ENCODE data around the gene SLC35F1.

Gene SLC35F1

DNA sequence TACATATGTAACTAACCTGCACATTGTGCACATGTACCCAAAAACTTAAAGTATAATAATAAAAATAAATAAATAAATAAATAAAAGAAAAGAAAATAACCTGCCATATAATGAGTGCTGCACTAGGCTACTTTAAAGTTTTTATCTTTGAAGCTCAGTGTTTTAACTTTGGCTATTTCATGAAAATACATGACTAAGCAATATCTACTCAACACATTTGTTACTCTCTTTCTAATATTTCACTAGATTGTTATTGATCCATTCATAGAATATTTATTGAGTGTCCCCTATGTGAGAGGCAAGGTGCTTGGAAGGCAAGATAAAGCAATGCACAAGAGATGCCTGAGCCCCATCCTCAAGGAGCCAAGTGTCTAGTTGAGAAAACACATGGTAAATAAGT lies 221.7 kb downstream of the SLC35F1 start:
- ChIA-PET CTCF (no interaction called here), POLR2A (ENCODE audit: low non-redundant PET) (no interaction called here)
- TF ChIP-seq, protein P1, sequence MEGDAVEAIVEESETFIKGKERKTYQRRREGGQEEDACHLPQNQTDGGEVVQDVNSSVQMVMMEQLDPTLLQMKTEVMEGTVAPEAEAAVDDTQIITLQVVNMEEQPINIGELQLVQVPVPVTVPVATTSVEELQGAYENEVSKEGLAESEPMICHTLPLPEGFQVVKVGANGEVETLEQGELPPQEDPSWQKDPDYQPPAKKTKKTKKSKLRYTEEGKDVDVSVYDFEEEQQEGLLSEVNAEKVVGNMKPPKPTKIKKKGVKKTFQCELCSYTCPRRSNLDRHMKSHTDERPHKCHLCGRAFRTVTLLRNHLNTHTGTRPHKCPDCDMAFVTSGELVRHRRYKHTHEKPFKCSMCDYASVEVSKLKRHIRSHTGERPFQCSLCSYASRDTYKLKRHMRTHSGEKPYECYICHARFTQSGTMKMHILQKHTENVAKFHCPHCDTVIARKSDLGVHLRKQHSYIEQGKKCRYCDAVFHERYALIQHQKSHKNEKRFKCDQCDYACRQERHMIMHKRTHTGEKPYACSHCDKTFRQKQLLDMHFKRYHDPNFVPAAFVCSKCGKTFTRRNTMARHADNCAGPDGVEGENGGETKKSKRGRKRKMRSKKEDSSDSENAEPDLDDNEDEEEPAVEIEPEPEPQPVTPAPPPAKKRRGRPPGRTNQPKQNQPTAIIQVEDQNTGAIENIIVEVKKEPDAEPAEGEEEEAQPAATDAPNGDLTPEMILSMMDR (conservative IDR thresholded peaks at IDR 0.05; ENCODE audit: low read depth), result no peak
- DNase-seq (ENCODE audit: low spot score), result no peak
- H3K27ac ChIP-seq, result no peak overlapping the region

DNA sequence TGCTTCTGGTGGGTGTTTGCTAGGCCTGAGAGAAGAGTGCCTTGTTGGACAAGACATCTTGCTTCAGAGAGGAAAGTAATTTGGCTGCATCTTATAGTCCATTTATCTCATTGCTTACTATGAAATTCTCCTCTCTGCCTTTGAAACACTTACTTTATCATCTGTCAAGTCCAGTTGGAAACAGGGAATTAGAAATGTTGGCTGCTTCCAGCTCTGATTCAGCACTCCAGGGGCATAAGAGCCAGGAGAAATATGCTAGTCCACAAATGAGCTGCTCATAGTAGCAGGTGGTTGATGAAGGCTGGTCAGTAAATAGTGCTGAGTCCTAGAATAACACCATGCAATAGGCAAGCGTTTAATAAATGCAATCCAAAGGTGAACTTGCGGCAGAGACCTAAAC lies 227.1 kb downstream of the SLC35F1 start:
- no peak overlapping the region for H3K27ac ChIP-seq
- ChIA-PET POLR2A (ENCODE audit: low non-redundant PET) (no interaction called here), CTCF (no interaction called here)
- no peak for DNase-seq (ENCODE audit: low spot score)
- TF ChIP-seq, protein P1 (conservative IDR thresholded peaks at IDR 0.05; ENCODE audit: low read depth), result no peak

DNA sequence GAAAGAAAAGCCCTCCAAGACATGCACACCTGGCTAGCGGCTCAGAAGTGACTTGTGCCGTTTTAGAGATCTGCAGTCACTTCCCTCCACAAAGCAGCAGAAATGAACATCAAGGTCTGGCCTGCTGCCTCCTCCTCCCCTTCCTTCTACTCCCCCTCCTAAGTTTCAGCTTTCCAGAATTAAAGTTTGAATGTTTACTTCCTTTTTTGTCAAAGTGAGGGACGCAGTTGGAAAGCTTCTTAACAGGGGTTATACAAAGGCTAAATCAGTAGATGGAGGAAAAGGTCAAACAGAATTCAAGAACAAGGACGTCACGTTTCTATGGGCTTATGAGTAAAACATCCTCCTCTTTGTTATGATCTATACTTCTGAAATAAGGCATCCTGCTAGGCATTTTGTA lies 227.7 kb downstream of the SLC35F1 start:
- no peak for DNase-seq (ENCODE audit: low spot score)
- ChIA-PET CTCF (no interaction called here), POLR2A (ENCODE audit: low non-redundant PET) (no interaction called here)
- no peak overlapping the region for H3K27ac ChIP-seq
- TF ChIP-seq, protein P1 (conservative IDR thresholded peaks at IDR 0.05; ENCODE audit: low read depth), result no peak

DNA sequence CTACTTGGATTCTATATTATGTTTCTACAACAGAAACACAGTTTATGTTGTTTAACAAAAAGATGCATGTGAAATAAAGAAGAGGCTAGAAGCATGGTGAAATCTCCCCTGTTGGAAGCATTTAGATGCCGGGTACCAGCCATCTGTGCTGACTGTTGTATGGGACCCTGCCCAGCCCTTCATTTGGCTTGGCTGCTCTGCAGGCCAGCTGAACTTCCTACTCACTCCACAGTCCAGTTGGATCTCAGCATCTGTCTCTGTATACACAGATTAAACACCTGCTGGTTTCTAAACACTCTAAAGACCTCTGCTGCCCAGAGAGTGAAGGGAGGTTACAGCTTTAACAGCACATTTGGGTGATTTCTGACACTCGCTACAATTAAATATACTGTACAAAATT lies 228.3 kb downstream of the SLC35F1 start:
- no peak overlapping the region for H3K27ac ChIP-seq
- POLR2A ChIA-PET (ENCODE audit: low non-redundant PET), result no interaction called here
- TF ChIP-seq, protein P1 (conservative IDR thresholded peaks at IDR 0.05; ENCODE audit: low read depth), result no peak
- CTCF ChIA-PET, result interaction anchor here (0.6 kb wide), 1 partner anchor 666 kb away, joined by 3 read pairs; no protein-coding TSS in a partner anchor
- DNase-seq (ENCODE audit: low spot score), result no peak

DNA sequence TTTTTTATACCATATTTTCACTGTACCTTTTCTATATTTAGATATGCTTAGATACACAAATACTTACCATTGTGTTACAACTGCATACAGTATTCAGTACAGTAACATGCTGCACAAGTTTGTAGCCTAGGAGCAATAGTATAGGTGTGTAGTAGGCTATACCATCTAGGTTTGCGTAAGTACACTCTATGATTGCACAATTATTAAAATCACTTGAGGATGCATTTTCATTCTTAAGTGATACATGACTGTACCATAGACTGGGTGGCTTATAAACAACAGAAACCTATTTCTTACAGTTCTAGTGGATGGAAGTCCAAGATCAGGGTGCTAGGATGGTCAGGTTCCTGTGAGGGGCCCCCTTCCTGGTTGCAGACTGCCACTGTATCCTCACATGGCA lies 234.1 kb downstream of the SLC35F1 start:
- no peak for DNase-seq (ENCODE audit: low spot score)
- TF ChIP-seq, protein P1 (conservative IDR thresholded peaks at IDR 0.05; ENCODE audit: low read depth), result no peak
- ChIA-PET CTCF (no interaction called here), POLR2A (ENCODE audit: low non-redundant PET) (no interaction called here)
- H3K27ac ChIP-seq, result no peak overlapping the region

DNA sequence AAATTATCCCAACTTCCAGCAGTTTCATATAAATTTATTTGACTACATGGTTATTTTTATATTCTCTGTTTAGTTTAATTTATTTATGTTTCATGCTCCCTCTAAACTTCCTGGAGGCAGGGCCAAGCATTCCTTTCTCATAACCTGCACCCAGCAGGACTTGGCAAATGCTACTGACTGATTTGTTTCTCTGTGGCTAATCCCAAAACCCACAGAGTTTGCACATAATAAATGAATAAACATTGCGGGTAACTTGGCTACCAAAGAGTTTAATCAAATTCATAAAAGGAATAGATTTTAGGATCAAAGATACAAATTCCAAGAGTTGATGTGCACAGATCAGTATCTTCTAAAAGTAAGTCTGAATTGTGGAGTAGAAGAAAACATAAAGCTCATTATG lies 239.5 kb downstream of the SLC35F1 start:
- TF ChIP-seq, protein P1 (conservative IDR thresholded peaks at IDR 0.05; ENCODE audit: low read depth), result no peak
- CTCF ChIA-PET, result no interaction called here
- no peak overlapping the region for H3K27ac ChIP-seq
- DNase-seq (ENCODE audit: low spot score), result no peak
- POLR2A ChIA-PET (ENCODE audit: low non-redundant PET), result no interaction called here

DNA sequence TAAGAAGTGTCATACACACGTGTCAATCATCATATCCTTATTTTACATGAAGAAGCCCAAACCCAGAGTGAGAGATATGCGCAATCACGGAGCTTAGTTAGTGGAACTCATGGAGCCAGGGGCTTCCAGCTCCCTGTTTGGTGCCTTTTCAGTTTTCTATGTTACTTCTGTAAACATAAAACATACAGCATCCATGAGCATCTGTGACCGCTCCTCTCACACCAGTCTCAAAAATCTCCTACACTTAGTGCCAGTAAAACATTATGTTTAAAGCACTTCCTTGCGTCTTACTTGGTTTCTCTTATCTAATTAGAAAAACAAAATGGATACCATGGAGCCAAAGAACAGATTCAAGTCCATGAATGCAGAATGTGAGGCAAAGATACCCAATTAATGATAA lies 240.4 kb downstream of the SLC35F1 start:
- TF ChIP-seq, protein P1 (conservative IDR thresholded peaks at IDR 0.05; ENCODE audit: low read depth), result no peak
- DNase-seq (ENCODE audit: low spot score), result no peak
- ChIA-PET CTCF (no interaction called here), POLR2A (ENCODE audit: low non-redundant PET) (no interaction called here)
- H3K27ac ChIP-seq, result no peak overlapping the region
